Measurements from ENCODE around the gene C19orf25.
"Not testable (repeated sequence)": the region's sequence is repeated elsewhere in the genome, so short reads cannot be mapped to it uniquely, and the experiment has no call there.

C19orf25 gene

DNA sequence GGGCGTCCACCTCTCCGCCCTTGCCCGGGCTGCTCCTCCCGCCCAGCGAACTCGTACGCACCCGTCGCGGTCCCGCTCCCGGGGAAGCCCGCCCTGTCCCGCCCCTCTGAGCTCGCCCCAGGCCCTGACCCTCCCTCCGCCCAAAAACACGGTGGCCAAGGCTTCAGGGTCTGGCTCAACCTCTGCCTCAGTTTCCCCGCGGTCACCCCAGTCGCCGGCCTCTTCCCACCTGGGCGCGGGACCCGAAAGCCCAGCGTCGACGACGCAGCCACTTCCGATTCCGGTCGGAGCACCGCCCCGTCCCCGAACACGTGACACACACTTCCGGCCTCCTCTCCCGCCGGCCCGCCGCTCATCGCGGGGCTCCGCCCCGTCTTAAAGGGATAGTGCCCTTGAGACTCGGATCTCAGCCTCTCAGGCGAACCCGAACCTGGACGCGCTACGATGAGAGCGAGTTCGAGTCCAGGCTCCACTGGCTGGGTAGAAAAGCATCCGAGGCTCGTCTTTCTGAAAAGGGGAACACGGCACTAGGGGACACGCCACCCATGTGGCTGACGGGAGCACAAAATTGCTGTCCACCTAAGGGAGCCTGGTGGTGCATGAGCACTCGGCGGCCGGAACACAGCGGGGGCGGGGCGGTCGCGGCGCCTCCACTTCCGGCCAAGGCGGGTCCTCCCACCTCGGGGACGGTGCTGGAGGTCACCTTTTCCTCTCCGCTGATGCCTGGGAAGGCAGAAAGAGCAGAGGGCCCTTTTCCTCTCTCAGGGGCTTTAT is at the start of gene C19orf25:
TSS of gene C19orf25 (minus strand) at position 282 of the 774 bp plus-strand sequence. CDS start 312 bp downstream, outside the sequence.
- peak; percentile 88 to 92 for DNase-seq (ENCODE audit: low read depth in 2 of 2)

DNA sequence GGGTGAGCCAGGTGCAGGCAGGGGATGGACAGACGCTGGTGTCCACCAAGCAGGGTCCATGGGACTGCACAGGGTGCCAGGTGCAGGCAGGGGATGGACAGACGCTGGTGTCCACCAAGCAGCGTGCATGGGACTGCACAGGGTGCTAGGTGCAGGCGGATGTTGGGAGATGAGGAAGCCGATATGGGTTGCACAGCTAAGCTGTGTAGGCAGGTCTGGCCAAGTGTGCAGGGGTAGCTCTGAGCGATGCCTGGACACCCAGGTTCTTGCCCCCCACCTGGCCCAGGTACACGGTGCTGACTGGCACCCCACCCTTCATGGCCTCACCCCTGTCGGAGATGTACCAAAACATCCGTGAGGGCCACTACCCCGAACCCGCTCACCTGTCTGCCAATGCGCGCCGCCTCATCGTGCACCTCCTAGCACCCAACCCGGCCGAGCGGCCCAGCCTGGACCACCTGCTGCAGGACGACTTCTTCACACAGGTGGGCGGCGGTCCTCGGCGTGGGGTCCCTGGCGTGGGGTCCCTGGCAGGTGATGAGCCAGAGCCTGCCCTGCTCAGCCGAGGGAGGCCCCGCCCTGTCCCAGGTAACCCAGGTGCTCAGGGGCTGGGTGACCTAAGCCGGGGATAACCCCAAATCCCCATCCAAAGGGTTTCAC is 48.8 kb upstream of the C19orf25 start:
- no peak for DNase-seq (ENCODE audit: low read depth in 2 of 2)

DNA sequence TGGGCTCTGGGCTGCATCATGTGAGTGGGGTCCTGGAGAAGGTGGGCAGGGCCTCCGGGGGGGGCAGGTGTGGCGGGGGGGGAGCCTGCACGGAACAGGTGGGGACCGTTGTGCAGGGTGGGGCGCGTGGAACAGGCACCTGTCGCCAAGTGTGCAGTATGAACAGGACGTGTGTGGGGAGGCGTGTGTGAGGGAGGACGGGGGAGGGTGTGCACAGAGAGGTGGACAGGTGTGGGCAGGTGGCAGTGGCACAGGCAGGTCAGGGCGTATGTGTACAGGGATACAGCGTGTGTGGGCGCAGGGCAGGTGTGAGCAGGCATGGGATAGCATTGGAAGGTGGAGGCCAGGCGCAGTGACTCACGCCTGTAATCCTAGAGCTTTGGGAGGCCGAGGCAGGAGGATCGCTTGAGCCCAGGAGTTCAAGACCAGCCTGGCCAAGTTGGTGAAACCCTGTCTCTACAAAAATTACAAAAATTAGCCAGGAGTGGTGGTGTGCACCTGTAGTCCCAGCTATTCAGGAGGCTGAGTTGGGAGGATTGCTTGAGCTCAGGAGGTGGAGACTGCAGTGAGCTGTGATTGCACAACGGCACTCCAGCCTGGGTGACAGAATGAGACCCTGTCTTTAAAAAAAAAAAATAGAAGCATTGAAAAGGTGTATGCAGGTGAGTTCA is 48.1 kb upstream of the C19orf25 start:
- DNase-seq (ENCODE audit: low read depth in 2 of 2): no peak

DNA sequence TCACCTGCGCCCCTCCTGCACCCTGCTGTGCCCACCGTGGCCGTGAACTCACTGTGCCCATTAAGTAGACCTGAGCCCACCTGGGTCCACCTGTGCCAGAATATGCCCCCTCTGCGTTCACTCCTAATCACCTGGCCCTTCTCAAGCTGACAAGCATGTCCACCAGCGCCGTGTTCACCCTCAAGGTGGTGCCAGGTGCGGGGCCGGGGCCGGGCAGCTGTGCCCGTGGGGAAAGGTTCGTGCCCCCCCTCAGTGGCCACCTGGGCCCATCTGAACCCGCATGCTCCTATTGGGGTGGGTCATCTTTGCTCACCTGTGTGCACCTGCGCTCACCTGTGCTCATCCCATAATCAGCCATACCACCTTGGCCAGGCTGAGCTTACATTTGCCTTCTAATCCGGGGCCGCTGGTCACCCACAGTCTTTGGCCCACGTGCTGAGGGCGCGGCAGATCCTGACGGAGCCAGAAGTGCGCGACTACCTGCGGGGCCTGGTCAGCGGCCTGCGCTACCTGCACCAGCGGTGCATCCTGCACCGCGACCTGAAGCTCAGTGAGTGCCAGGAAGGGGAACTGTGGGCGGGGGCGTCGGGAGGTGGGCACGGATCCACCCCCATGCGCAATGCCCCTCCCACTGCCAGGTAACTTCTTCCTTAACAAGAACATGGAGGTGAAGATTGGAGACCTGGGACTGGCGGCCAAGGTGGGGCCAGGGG is 47.2 kb upstream of the C19orf25 start:
- no peak for DNase-seq (ENCODE audit: low read depth in 2 of 2)

DNA sequence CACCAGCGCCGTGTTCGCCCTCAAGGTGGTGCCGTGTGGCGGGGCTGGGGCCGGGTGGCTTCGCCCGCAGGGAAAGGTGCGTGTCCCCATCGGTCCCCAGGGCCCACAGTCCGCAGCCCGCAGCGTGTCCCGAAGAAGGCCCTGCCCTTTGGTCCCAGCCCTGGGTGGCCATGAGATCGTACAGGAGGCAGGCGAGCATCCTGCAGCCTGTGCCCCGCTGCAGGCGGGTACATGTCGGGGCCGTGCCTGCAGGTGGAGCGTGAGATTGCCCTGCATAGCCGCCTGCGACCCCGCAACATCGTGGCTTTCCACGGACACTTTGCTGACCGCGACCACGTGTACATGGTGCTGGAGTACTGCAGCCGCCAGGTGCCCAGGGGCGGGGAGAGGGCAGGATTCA is 46.3 kb upstream of the C19orf25 start:
- DNase-seq (ENCODE audit: low read depth in 2 of 2): no peak

DNA sequence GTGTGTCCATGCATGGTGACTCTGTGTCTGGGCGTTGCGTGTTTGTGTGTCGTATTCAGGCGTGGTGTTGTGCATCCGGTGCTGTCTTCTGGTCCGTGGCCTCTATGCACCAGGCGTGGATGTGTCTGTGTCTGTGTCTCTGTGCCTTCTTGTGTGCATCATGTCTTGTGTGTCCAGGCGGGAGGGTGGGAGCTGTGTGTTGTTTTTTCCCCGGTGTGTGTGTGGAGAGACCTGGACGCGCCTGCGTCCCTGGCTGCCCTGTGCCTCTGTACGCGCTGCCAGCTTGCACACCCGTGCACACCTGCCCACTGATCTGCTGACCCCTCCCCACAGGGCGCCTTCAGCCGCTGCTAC is 45.9 kb upstream of the C19orf25 start:
- DNase-seq (ENCODE audit: low read depth in 2 of 2): no peak

DNA sequence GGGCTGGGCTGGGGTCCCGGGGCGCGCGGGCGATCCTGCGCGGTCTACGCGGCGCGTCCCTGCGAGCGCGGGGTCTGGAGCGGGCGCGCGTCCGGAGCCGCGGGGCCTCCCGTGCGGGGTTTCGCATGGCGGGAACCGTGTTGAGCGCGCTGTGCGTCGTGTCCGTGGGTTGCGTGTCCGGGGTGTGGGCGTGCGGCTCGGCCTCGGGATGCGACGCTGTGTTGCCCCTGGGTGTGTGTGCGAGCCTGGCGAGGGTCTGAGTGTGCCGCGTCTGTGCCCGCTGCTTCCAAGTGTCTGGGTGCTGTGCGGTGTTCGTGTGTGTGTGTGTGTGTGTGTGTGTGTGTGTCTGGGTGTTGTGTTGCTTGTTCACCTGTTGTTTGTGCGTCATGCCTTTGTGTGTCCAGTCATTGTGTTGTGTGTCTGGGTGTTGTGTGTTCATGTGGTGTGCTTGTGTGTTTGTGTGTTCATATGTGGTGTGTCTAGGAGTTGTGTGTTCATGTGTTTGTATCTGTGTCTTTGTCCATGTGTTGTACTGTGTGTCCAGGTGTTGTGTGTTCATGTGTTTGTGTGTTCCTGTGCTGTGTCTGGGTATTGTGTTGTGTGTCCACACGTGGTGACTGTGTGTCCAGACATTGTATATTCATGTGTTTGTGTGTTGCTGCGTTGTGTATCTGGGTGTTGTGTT is 45.4 kb upstream of the C19orf25 start:
- no peak for DNase-seq (ENCODE audit: low read depth in 2 of 2)

DNA sequence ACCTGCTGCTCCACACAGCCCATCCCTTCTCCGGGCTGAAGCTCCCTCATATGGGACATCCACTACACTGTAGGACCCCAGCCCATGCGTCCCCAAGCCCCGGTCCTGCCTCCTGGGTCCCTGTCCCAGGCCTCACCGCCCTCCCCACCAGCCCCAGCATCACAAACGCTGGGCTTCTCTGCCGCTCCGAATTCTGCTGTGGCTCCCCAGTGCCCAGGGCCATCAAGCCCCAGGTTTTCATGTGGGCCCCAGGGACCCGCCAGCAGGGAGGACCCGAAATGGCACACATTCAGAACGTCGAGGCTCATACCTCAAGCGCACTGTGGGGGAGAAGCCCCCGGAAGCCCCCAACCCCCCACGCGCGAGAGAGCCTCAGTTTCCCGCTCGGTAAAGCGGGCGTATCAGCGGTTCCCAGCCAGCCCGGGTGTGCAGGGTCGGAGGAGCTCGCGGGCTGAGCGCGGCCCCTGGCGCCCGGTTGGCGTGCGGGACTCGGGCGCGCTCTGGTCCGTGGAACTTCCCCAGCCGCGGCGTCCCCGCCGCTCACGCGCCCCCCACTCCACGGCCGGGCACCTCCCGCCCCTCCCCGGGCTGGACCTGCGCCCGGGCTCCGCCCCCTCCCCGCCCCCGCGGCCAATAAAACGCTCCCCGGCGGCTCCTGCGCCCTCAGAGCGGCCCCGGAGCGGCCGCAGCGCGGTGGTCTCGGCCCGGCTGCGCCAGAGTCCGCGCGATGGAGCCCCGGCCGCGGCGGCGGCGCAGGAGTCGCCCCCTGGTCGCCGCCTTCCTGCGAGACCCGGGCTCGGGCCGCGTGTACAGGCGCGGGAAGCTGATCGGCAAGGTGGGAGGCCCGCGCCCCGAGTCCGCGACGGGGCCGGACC is 44.6 kb upstream of the C19orf25 start, which contains the start of gene PLK5:
TSS of gene PLK5 (plus strand) at position 666 of the 875 bp plus-strand sequence. CDS start 2,920 bp downstream, outside the sequence.
- DNase-seq (ENCODE audit: low read depth in 2 of 2): no peak

DNA sequence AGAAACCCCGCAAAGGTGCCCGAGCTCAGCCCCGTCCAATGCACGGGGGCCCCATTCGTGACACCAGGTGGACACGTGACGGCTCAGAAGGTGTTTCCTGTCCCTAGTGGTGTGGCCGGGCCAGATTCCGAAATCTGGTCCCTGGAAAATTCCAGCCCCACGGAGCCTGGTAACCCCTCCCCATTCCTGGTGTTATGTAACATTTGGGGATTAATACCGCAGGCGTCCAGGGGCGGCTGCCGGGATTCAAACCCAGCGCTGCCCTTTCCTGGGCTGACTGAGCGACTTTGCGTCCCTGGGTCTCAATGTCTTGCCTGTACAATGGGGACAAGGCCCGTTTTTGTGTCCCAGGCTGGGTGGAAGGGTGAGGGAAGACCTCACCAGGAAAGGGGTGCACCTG is 43.8 kb upstream of the C19orf25 start:
- DNase-seq (ENCODE audit: low read depth in 2 of 2): no peak

DNA sequence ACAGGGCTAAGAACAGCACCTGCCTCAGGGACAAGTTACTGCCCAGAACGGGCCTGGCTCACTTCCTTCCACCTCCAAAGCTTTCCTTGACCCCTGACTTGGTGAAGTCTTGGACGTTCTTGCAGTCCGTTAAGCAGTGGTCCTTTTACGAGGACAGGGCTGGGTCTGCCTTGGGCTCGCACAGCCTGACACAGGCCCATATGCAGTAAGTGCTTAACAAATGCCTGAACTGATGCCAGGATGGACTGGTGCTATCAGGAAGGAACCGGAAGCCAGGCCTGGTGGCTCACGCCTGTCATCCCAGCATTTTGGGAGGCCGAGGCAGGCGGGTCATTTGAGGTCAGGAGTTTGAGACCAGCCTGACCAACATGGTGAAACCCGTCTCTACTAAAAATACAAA is 43.0 kb upstream of the C19orf25 start:
- no peak for DNase-seq (ENCODE audit: low read depth in 2 of 2)

DNA sequence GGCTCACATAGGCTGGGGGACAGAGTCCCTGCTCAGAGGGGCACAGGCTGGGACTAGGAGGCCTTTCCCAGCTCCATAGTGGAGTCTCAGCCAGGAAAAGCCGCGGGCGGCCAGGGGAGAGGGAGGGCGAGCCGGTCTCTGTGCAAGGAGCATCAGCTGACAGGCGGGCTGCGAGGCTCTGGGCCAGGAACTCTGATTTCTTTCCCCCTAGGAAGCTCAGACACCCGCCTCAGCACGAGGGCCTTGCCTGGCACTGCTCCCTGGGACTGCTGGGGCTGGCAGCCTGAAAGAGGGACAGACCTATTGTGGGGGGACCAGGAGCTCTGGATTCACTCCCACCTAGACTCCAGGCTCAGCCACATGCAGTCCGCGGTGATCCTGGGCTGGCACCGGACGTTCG is 42.6 kb upstream of the C19orf25 start:
- no peak for DNase-seq (ENCODE audit: low read depth in 2 of 2)

DNA sequence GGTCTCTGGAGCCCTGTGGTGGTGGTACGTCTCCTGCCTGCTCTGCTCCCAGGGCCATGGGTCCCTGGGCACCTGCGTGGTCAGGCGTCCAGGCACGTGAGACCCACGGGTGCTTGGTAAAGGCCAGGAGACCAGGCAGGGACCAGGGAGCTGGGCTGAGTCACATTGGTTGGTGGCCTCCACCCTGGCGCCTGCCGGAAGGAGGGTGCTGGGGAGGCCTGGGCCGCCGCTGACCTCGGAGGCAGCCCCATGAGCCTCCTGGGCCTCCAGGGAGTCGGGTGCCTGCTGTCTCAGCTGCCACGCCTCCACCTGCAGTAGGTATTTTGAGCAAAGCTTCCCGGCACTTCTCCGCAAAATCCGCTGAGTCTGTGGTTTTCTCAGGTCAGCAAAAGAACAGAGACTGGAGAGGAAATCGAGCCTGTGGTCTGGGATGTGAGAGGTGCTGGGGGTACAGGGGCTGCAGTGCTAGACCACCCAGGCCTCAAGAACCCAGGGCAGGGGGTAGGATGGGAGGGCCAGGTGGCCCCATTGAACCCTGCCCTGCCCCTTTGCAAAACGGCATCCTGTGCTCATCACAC is 41.3 kb upstream of the C19orf25 start:
- DNase-seq (ENCODE audit: low read depth in 2 of 2): no peak

DNA sequence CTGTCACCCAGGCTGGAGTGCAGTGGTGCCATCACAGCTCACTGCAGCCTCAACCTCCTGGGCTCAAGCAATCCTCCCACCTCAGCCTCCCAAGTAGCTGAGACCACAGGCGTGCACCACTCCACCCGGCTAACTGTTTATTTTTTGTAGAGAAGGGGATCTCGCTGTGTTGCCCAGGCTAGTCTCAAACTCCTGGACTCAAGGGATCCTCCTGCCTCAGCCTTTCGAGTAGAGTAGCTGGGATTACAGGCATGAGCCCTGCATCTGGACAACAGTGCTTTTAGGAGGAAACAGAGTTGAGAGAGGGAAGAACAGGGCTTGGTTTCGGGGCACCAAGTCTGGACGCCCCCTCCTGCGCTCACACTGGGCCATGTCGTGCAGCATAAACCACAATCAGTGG is 40.8 kb upstream of the C19orf25 start:
- not testable (repeated sequence) for DNase-seq (ENCODE audit: low read depth in 2 of 2)

DNA sequence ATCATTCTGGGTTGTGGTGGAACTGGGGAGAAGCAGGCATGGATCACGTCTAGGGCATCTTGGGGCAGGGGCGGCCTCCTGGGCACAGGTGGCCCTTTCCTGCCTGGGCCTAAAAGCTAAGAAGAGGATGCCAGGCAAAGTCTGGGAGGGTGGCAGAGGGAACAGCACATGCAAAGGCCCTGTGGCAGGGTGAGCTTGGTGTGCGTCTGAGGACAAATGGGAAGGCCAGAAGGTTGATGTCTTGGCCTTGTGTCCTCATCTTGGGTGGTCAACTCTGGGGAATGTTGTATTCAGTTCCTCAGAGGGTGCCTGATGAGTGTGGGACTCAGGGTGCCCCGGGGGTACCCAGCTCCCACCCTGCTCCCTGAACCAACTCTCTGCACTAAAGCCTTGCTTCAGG is 39.5 kb upstream of the C19orf25 start:
- no peak for DNase-seq (ENCODE audit: low read depth in 2 of 2)

DNA sequence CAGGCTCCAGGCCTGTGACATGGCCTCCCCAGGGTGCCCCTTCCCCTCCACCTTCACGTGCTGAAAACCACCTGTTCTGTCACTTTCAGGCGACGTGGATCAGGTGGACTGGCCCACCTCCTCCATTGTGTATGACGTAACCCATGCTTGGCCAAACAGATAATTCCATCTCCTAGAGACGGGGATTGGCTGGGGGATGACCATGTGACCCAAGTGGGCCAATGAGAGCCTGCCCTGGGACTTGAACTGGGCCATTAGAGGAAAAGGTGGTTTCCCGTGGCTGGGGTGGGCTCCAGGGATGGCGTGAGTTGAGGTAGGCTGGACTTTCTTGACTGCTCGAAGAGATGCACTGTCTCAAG is 37.4 kb upstream of the C19orf25 start:
- DNase-seq (ENCODE audit: low read depth in 2 of 2): no peak

DNA sequence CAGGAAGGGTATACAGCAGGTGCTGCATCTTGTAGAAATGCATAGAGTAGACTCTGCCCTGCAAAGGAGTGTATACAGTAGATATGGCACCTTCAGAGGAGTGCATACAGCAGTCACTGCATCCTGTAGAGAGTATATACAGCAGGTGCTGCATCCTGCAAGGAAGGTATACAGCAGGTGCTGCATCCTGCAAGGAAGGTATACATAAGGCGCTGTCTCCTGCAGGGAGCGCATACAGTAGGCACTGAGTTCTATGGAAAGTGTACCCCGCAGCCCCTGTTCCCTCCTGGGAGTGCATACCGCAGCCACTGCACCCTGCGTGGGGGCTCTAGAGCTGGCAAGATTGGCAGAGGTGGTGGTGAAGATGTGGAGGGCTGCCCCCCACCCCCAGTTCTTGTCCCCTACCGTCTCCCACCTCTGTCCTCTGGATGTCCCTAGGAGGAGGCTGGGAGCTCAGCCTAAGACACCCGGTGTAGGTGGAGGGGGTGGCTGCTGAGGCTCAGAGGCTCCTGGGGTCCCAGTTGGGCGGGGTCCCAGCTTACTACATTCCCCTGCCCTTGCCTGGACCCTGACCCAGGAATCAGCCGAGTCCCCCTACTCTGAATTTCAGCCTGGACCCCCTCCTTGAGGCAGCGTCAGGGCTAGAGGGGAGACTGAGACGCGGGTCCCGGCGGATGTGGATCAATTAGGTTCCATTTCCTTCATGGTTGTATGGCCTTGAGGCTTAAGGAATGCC is 36.1 kb upstream of the C19orf25 start:
- no peak for DNase-seq (ENCODE audit: low read depth in 2 of 2)

DNA sequence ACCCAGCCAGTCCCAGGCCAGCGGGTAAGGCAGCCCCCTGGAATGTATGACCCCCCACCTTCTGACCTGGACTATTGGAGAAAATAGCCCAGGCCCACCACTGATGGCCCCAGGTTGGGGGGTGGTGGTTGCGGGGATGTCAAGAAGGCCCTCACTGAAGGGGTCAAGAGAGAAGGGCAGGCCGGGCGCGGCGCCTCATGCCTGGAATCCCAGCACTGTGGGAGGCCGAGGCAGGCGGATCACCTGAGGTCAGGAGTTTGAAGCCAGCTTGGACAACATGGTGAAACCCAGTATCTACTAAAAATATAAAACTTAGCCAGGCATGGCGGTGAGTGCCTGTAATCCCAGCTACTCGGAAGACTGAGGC is 35.3 kb upstream of the C19orf25 start:
- no peak for DNase-seq (ENCODE audit: low read depth in 2 of 2)

DNA sequence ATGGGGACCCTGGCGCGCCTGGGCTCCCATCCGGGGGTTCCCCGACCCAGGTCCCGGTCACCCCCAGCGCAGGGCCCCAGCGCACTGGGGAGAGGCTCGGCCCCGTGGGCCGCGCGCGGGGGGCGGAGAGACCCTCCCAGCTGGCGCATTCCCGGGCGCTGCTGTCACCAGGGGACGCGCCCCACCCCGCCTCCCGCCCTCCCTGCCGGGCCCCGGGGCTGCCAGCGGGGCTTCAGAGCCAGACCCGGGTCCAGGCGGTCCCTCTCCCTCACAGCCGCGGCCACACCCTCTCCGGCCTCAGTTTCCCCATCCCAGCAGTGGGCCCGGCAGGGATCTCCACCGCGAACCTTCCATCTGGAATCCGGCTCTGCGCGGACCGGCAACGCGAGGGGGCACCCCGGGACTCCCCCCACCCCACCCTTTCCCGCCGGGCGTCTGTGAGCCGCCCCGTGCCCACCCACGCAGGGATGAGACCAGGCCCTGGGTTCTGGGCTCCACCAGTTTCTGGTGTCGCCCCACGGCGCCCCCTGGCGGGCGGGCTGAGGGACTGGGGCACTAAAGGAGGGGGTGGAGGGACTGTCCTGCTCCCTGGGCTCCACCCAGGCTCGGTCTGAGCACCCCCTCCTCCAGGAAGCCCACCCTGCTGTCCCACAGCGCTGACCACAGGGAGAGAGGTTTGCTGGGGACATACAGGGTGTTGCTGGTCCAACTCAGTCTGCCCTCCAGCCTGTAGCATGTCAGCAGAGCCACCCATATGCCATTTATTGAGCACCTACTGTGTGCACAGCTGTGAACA is 34.7 kb upstream of the C19orf25 start:
- DNase-seq (ENCODE audit: low read depth in 2 of 2): peak; percentile 59 to 64

Data from stimulated activated CD8-positive, alpha-beta memory T cell treated with anti-CD3 and anti-CD28 coated beads, Interleukin-15, amount 100 ng/mL, for 48 hours (primary cell).